A673 (cell line): Measurements from ENCODE around the gene NR1I3.

ENCODE experiments used
- CTCF ChIP-seq: fragments of 300-800, 200-600 bp; sonication (generic); conservative IDR thresholded peaks from 2 replicates; pipeline ENCODE4 v1.5.1; 2017; ENCODE audit warnings: low read depth, mild to moderate bottlenecking, antibody characterized with exemption, low read length, moderate library complexity, mixed read lengths
- EZH2 ChIP-seq: fragments of 200-600 bp; sonication (generic); IDR thresholded peaks from 2 replicates; pipeline ENCODE4 v1.6.1; 2017; ENCODE audit warnings: borderline replicate concordance, low read depth, mild to moderate bottlenecking, mixed read lengths, antibody characterized with exemption, low read length; ENCODE audit not compliant: poor library complexity, severe bottlenecking

- no peak for TF ChIP-seq CTCF
- no peak for TF ChIP-seq EZH2
Measured at GRCh38 chr1:161267321-161267720, 29.3 kb upstream of the NR1I3 start.
